A172 (cell line): ENCODE results near the gene CNPPD1. TPM values are rescaled to one million over a fixed set of nuclear protein-coding genes. Genes with fewer than 3 reads are reported as not detected.

Experiments
- DNase-seq: peaks from one replicate; pipeline ENCODE4 v3.0.0-alpha.2; 2015; ENCODE audit warnings: low spot score
- total RNA-seq: library from RNA; depleted of rRNA; stranded (reverse); fragments of >200 nt; shearing (Covaris generic); gene quantifications from 2 replicates; pipeline ENCODE4 v1.2.3, GENCODE V29; 2014

The CNPPD1 gene
- total RNA-seq, 1 experiment from 2014 or later = 36.7 TPM

DNA sequence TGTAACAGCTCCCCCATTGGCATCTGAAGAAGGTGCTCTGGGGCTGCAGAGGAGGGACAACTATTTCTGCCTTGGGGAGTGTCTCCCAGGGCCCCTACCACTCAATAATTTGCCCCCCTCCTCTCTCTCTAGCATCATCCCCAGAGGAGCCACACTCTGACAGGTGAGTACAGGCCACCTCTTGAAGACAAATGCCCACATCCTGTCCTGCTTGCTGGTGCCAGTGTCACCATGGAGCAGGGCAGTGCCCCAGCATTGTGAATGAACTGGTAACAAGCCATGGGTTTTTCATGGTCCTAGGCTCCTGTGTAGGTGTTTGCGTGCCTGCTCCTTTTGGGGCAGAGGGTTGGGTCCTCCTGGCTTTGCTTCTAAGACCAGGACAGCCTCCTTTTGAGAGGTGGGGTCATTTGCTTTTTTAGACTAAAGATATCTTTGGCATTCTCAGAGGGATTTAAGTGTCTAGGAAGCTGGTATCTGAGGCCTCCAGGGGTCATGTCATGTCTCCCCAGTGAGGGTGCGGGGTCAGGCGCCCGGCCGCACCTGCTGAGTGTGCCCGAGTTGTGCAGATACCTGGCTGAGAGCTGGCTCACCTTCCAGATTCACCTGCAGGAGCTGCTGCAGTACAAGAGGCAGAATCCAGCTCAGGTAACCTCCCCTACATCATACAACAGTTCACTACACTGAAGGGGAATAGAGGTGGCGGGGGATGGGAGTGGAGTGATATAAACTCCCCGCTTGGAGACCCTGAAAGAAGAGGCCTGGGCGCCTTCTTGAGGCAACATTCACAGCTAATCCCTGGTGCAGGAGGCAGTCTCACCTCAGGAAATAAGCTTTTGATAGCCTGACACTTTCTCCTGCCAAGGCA is 3.1 kb upstream of the CNPPD1 start:
- no peak for DNase-seq

DNA sequence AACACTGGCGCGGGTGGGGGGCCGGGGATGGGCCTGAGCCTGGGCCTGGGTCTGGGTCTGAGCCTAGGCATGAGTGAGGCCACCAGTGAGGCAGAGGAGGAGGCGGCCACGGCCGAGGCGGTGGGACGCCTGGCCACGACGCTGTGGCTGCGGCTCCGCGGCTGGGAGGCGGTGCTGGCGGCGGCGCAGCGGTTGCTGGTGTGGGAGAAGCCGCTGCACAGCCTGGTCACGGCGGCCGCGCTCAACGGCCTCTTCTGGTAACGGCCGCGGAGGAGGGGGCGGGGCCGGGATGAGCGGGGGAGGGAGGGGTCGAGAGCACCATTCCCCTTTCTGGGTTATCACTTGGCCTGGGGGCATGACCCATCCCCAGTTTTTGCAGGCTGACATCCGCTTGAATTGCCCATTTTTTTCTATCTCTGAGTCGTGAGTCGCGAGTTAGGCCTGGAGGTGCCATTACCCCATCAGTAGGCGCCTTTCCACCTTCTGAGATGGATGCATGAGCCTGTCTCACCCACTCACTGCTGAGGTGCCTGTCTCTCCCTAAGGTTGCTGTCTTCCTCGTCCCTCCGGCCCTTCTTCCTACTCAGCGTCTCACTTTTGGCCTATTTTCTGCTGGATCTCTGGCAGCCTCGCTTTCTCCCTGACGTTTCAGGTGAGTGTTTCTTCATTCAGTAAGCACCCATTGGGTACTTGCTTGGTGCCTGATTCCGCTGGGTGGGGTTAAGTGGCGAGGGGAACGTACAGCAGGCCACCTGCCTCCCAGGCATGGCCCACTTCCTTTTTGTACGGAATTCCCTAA is 1.9 kb upstream of the CNPPD1 start:
- peak; percentile 27 for DNase-seq

DNA sequence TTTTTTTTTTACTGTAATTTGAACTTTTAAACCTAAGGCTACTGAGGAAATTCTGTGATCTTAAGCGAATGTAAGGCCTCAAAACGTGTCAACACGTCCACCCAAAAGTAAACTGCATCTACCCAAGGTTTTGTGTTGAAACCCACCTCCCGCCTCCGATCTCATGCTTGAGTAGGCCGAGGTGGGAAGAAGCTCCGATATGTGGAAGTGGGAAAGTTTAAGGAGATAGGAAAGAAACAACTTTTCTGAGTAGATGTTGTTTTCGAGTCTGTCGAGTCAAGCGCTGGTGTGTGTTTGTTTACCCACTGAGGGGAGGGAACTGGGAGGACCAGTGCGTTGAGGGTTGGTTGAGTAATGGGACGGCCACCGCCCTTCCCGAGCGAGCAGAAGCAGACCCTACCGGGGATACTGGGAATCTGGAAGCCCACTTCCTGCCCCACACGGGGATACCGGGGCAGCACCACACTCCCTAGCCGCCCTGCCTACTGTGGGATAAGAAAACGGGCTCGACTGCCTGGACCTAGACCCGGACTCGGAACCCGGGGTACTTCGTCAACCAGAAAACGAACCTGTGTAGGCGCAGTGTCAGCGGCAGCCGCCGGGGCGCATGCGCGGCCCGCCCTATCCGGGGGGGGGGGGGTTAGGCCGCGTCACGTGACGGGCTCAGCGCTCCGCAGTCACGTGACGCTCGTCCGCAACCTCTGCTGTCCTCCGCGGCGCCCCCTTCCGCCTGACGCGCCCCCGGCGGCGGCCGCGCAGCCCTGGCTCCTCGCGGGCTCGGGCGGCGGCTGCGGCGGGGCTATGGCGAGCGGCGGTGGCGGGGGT is 1.0 kb upstream of the CNPPD1 start, which contains the start of gene RETREG2:
Gene RETREG2 (plus strand): TSS at position 724 of the 825 bp plus-strand sequence. CDS start 78 bp downstream, at position 802.
- DNase-seq = peak; percentile 92

DNA sequence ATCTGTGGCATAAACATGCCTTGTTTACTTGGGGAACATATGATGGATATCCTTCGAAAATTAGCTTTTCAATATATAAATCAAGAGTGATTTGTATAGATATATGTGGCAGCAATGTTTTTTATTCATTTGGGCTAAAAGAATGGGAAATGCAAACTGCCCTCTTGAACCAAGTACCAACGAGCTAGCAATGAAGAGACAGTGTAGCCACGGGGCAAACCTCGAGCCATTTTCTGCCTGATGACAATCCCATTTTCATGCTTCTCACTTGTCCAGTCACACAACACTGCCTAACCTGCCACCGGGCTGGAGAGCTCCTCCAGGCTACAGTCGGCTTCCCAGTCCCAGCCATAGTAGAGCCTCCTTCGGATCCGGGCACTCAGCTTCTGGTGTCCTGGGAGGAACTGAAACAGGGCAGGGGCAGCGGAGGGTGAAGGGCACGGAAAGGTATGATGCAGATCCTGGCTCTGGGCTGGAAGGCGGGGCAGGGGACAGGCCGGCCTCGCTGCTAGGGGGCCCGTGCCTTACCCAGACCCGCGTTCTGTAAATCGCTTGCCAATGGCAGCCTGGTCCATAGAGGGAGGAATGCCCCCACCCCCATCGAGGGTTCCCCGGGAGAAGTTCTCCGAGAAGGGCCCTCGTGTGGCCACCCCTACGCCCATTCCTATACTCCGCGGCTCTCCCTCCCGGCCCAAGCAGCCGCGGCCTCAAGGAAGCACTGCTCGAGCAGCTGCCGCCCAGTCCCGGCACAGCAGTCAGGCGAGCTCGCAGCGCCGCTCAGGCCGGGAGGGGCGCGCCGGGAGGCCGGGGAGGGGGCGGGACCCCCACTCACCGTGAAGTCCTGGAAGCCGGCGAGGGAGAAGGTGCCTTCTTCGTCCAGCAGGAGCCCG is 552 bp downstream of the CNPPD1 start:
- peak; percentile 38 for DNase-seq

DNA sequence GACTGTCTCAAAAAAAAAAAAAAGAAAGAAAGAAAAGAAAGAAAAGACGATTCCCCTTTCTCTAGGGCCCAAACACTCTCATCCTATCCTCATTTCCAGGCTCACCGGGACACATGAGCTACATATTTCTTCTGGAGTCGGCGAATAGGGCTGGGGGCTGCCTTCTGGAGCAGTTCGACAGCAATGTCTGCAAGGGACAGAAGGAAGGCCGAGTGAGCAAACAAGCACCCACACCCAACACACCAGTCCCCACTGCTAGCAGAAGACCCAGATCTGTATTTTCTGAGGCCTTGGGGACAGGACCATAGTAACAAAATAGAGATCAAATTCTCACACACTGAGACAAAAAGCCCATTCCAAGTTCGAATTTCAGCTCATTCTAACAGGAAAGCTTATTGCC is 1.2 kb downstream of the CNPPD1 start:
- DNase-seq = no peak

DNA sequence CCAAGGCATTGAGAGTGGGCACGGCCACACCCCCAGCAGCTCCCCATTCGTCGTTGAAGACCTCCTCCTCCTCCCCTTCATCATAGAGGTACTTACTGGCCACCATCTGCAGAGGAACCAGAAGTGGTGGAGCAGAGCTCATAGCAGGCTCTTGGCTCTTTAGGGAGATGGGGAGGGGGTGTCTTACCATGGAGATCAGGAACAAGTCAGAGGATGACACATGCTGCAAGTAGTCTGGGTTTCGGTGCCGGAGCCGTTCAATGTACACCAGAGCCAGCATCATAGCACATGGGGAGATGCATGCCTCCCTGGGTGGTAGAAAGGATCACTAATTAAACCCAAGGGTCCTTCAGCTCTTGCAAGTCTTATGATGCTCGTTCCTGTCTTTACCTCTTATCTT is 1.9 kb downstream of the CNPPD1 start:
- no peak for DNase-seq

DNA sequence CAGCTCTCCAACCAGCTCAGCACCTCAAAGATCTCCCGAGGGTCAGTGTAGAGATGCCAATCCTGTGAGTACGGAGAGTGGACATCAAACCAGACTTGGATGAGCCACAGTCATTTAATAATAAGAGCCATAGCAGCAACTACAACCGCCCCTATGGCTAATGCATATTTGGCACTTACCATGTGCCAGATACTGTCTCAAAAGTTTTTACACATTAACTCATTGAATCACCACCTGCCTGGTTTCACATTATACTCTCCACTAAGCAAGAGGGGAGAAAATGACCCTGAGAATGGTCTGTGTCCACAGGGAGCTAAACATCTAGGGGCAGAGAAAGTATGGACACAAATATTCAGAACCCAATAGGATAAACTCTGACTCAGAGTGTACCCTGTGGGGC is 2.6 kb downstream of the CNPPD1 start:
- DNase-seq = no peak

DNA sequence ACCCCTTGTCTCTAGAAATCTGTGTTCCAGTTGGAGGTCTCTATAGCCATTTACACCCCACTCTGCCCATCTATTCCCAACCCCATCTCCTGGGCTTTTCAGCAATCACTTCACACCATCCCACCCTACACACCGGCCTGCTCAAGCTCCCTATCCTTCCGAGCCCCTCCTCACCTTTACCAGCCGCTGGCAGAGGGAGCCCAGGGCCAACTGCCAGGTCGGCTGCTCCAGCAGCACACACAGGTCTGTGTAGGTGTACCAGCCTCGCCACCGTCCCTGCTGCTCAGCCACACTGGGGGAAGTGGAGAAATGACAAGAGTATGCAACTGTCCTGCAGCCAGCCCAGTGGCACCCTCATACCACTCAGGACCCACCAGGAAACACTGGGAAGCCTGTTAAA is 3.5 kb downstream of the CNPPD1 start:
- no peak for DNase-seq

DNA sequence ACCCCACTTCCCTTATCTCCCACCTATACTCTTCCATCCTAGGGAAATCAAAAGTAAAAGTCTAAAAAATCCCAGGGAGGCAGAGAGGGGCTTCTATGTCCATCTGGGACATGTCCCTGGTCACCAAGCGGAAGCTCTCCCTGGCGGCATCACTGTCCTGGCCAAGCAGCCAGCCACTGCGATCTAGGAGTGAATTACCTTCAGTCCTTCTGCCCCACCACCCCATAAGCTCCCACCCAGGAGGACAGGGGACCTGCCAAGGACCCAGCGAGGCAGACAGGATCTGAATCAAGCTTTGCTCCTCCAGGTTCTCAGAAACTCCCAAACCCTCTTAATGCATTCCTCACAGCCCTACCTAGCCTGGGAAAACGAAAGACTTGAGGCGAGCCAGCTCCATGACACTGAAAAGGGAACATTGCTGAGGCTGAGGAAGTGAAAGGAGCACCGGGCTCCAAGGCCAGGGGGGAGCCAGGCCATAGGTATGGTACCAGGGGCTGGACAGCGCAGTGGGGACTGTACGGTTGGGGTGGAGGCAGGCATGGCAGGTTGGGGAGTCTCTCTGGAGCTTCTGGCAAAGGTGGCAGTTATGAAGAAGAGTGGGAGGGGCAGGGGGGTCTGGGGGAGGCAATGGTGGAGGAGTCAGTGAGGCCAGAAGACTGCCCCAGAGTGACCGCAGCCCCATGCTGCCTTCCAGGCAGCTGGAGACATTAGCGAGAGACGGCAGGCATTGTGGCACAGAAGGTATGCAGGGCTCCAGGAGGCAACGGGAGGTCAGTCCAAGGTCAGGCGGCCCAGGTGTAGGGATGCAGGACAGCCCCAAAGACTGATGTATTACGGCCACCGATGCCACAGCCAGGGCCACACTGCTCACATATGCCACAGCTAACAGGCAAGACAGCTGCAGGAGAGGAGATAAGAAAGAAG is 4.2 kb downstream of the CNPPD1 start:
- DNase-seq = no peak

DNA sequence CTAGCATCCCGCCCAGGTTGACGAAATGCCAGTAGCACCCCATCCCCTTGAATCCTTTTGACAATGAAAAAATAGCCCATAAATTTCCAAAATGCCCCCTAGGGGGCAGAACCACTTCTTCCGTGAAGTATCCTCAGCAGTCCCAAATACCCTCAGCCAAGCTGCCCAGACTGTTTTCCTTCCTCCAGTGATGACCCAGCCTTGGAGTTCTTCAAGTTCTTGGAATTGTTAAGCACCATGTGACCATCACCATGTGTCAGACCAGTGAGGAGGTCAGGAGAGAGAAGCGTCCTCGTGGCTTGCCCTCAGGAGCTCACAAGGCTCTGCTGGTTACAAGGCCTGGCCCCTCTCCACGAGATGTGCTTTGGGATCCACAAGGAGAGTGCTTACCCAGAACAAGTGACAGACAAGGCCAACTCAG is 5.5 kb downstream of the CNPPD1 start:
- DNase-seq = peak; percentile 75

DNA sequence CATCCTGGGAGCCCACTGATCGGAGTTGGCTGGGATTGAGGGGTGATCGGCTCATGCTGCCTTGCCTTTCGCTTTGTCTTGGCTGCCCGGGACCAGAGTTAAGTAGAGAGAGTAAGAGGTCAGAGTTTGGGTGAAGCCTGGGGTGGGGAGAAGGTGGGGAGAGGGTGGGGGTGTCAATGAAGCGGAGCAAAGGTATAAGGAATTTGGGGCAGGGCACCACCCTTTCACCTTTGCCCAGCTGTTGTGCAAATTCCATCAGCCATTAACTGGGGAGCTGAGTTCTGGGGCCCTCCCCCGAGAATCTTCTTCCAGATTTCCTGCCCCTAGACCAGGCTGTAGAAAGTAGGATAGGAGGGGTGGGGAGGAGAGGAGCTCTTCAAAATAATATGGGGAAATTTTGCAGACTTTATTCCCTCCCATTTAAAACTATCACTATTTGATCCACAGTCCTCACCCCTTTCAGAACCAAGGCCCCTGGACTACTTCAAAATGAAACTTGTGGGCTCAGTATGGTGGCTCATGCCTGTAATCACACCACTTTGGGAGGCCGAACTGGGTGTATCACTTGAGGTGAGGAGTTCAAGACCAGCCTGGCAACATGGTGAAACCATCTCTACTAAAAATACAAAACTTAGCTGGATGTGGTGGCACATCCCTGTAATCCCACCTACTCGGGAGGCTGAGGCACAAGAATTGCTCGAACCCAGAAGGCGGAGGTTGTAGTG is 6.6 kb downstream of the CNPPD1 start, which contains the start of gene SLC23A3:
Gene SLC23A3 (minus strand): TSS at position 100 of the 725 bp plus-strand sequence. CDS start 45 bp downstream, at position 55.
- DNase-seq = no peak

DNA sequence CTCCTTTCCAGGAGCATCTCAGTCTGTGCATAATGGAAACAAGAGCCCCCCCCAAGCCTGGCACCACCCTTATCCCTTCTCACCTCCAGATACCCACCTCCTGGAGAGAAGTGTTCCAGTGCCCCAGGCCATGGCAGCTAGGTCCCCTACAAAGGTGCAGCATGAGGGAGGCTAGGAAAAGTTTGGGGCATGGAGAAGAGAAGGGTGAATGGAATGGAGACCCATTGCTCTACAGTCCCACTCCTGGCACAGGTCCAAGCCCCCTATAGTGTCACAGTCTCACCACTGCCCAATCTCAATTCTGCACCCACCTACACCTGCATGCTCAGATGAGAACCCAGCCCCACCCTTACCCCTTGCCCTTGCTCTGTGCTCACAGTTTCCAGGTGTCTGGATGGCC is 7.8 kb downstream of the CNPPD1 start:
- no peak for DNase-seq

DNA sequence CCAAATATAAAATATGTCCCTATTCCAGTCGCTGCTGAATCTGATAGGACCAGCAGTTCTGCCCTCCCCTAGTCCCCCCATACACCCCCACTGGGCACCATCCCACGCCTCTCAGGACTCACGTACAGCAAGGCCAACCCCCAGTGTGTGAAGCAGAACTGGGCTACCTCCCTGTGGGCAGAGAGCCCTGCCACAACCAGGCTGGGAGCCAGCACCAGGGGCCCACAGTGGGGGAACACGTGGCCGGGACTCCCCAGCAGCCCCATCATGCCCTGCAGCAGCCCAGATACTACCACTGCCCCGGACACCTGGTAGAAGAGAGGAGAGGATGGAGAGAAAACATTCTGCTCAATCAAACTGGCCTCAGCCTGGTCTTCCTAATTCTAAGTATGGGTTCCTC is 8.2 kb downstream of the CNPPD1 start:
- no peak for DNase-seq

DNA sequence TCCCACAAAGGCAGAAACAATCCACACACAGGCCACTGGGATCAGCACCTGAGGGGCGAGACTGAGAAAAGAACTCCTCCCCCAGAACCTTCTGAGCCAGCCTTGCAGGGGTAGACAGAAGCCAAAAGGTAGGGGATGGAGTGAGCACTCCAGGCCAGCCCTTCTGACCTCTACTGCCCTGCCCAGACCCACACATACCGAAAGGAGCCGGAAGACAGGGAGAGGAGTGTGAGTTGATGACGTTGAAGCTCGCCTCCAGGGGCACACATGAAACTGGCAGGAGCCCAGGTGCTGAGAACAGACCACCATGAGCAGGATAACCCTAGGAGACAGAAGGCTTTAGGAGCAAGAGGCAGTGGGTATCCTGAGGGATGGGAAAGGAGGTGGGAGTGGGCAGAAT is 8.7 kb downstream of the CNPPD1 start:
- DNase-seq = no peak

DNA sequence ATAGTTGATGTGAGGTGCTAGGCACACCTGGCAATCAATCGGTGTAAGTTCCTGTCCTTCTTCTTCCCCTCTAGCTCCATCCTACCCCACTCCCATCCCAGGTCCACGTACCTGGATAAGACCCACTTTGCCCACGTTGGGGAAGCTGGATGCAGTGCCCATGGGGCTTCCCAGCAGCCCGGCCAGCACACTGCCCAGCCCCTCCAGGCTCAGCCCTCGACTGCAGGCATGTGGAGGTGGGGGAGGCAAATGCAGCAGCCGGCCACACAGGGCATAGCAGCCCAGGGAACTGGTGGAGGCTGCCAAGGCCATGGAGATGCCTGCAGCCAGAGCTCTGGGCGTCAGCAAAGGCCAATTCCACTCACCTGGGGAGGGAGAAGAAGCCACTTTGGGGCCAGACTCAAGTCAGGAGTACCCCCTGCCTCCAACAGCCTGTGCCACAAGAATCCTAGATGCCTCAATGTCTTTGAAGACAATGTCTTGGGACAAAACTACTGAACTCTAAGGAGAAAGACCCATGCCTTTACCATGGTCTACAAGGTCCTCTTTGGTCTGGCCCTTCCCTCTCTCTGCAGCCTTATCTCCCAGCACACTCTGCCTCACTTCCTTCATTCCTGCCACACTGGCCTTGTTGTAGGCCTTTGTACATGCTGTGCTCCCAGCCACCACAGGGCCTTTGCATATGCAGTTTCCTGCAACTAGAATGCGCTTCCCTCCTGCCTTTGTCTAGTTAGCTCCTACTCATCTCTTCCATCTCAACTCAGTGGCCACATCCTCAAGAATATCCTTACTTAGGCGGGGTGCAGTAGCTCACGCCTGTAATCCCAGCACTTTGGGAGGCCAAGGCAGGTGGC is 11.4 kb downstream of the CNPPD1 start:
- DNase-seq = no peak

DNA sequence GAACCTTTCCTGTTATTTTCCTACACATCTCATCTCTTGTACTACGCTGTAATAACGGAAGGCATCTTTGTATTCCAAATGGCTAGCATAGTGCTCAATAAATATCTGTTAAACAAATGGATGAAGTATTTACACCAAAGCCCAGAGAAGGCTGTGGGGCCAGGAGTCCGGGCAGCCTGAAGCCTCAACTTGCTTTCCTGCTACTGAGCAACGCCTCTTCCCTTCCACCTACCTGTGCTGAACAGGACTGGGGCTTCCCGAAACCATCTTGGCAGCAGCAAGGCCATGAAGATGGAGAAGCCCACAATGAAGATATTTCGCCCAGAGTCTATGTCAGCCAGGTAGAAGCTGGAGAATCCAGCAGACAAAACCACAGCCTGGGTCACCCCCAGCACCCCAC is 13.6 kb downstream of the CNPPD1 start:
- DNase-seq = no peak

DNA sequence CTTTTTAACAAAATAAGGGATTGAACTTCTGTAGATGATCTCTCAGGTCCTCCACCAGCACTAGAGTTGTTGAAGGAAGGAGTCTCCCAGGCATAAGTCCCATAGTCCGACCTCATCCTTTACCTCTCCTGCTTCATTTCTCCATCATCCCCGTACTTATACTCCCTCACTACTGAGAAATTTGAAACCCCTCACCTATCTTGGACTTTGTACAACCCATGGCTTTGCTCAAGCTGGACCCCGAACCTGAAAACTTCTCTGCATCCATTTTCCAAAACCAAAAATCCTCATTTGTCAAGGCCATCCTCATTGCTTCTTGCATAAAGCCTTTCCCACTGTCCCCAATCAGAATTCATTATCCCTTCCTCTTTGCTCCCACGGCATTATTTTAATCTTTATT is 15.6 kb downstream of the CNPPD1 start:
- no peak for DNase-seq
